NCI-H146 treated with DMSO at 0.1 percent for 48 hours (cell line): ENCODE data around the gene MN1.
A peak's percentile ranks its signal among the peaks of the same experiment; 100 is the strongest.

Experiments used
- DNase-seq: peaks from one replicate; lab custom pipeline; 2025; ENCODE audit not compliant: unreplicated experiment; lab: John Stamatoyannopoulos, UW

The MN1 gene

DNA sequence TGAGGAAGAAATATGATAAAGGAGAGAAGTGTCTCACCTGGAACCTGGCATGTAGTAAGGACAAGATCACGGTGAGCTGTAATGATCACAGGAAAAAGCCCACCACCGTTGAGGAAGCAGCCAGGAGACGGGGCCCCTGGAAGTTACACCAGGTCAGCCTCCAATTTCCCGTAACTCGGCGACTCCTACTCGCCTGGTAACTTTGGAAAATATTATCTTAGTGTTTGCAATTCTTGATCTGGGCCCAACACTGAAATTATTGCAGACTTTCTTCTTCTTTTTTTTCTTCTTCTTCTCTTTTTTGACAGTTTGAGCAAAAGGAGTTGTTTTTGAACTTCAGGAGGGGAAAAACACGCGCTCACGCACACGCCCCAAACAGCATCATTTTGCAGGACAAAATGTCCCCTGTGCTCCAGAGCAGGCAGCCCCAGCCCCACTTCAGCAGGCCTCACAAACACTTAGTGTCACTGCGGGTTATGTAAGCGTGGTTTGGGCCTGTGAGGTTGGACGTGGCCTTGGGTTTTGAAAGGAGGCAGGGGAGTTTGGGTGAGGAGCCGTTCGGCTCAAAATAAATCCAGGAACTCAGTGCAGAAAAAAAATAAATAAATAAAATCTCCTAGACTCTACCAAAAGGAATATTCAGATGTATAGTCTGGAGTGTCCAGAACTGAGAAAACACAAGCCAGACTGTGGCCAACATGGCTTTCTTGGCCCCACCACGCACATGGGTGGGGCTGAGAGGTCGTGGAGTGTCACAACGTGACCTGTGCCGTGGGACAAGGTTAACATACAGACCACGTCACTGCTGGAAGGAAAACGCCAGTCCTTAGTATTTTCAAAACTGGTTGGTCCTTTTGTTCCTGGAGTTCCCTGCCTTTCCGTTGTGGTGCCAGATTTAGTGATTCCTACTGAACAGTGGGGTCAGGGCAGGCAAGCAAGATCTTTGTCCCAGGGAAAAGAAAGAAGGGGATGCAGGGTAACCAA lies 26.3 kb upstream of the MN1 start:
- no peak for DNase-seq

DNA sequence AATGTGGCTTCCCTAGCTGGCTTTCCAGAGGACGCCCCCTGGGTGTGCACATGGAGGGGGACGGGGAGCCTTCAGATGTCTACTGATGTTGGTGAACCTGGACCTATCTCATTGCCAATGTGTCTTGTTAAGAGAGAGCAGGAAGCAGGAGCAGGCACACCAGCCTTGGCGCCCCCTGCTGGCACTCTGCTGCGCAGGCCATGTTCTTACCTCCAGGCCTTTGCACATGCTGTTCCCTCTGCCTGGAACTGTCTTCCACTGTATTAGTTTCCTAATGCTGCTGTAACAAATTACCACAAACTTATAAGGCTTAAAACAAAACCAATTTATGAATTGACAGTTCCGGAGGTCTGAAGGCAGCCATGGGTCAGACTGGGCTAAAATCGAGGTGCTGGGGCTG lies 23.6 kb upstream of the MN1 start:
- DNase-seq: no peak

DNA sequence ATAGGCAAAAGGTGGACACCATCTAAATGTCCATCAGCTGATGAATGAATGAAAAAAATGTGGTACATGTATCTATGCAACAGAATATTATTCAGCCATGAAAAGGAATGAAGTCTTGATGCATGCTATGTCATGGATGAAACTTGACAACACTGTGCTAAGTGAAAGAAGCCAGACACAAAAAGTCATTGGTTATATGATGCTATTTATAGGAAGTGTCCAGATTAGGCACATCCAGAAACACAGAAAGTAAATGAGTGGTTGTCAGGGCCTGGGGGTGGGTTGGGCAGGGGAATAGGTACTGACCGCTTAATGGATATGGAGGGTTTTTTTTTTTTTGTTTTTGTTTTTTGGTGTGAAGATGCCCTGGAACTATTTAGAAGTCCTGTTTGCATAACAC lies 21.7 kb upstream of the MN1 start:
- no peak for DNase-seq

DNA sequence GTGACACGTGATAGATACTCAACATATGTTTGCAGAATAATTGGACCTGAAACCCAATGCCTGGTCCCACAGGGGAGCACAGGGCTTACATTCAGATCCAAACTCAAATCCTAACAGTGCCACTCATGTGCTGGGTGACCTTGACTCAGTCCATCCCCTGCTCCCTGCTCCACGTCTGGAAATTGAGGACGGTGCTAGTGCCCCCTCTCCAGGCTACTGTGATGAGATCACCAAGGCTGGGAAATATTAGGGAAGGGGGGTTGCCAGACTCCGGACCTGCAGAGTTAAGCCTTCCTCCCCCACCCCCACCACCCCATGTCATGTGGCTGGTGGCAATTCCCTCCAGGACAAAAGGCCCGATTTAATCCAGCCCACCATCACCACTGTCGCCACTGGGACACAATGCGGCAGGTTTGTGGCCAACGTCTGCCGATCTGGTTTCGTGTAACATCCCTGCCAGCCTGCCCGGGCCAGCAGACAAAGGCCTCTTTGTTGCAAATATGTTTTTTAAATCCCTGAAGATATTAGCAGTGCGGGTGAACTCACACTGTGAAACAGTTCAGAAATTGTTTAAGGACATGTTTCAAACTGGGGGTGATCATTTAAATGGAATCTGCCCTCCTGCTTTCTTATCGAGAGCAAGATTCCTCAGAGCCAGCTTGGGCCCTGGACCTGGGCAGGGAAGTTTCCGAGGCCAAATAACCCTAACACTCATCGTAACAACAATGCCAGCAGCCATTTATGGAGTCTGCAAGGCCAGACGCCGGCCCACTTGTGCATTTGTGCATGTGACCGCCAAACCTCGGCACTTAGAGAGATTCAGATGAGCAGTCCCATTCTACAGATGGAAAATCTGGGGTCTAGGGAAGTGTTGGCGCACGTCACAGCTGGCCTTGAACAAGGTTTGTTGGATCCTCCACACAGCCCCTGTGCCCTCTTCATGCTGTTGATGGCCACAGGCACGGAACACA lies 19.6 kb upstream of the MN1 start:
- DNase-seq: no peak

DNA sequence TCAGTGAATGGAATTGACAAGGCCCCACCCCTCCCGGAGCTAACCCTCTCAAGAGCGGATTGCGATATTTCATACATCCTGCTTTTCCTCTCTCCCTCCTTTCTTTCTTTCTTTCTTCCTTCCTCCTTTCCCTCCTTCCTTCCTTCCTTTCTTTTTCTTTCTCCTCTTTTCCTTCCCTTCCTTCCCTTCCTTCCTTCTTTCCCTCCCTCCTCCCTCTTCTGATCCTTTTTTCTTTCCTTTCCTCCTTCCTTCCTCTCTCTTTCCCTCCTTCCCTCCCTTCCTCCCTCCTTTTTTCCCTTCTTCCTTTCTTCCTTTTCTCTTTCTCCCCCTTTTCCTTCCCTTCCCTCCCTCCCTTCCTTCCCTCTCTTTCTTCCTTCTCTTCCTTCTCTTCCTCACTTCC lies 15.0 kb upstream of the MN1 start:
- no peak for DNase-seq

DNA sequence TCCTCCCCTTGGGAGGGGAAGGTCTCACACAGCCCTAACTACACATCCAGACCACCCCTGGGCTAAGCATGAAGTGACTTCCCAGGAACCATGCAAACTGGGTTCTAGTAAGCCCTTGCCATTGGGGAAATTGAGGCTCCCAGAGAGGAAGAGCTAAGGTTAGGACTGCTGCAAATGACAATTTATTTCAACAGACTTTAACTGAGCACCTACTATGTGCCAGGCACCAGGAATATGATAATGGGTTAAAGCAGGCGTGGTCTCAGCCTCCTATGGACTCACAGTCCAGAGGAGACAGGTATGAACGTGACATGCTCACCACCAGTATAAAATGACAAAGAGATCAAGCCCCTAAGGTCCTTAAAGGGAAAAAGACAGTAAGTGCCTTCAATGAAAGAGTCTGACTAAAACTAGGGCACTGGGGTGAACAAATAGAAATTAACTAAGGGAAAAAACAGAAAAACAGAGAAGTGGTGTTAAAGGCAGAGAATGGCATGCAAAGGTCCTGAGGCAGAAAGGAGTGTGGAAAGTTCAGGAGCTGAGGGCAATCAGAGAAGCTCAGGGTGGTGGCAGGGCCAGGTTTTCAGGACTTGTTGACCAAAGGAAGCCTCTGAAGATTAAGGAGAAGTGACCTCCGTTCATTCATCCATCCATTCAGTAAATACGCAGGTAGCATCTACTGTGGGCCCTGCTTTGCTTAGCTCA lies 14.4 kb upstream of the MN1 start:
- DNase-seq: no peak

DNA sequence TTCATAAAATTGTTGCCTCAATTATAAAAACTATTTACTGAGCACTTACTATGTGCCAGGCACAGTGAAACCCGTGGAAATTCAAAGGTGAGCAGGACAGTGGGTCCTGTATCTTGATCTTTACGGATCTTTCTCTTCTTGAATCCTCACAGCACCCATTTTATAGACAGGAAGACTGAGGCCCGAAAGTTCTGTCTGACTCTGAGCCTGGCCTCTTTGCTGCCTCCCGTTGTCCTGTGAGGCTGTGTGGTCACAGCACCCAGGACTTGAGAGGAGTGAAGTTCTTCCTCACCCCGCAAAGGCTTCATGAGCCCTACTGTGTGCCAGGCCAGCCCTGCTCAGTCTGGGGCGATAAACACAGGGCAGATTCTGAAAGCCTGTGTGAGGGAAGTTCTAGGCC lies 13.4 kb upstream of the MN1 start:
- DNase-seq: no peak

DNA sequence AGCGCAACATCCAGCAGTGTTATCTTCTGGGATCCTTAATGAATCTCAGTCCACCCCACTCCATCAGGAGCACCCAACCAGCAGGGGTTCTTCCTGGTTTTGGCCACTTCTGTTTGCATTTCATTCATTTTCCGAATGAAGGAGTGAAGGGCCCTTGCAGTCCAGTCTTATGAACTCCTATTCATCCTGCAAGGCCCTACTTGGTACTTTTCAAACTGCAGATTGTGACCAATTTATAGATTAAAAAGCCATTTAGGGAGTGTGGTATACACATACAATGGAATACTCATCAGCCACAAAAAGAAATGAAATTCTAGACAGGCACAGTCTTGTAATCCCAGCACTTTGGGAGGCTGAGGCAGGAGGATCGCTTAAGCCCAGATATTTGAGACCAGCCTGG lies 10.2 kb upstream of the MN1 start:
- no peak for DNase-seq

DNA sequence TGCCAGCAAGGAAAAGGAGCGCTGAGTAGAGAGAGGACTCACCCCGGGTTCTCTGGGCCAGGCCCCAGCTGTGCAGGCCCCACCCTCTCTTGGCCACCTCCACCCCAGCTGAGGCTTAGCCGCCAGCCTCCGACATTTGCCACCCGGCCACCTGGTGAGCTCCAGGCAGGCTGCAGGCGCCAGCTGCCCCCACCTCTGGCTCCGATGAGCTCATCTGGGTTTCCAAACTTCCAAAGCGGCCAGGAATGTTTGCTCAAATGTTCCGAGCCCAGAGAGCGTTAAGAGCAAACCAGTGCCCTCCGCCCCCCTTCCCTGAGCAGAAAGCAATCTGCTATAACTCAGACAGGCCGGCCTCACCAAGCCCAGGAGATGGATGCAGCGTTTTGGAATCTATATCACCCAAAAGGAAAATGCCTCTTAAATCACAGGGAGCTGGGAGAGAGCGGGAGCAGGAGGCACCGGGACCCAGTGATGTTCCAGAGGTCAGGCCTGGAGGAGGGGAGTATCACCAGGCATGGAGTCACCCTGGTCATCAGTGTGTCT lies 9.1 kb upstream of the MN1 start:
- no peak for DNase-seq

DNA sequence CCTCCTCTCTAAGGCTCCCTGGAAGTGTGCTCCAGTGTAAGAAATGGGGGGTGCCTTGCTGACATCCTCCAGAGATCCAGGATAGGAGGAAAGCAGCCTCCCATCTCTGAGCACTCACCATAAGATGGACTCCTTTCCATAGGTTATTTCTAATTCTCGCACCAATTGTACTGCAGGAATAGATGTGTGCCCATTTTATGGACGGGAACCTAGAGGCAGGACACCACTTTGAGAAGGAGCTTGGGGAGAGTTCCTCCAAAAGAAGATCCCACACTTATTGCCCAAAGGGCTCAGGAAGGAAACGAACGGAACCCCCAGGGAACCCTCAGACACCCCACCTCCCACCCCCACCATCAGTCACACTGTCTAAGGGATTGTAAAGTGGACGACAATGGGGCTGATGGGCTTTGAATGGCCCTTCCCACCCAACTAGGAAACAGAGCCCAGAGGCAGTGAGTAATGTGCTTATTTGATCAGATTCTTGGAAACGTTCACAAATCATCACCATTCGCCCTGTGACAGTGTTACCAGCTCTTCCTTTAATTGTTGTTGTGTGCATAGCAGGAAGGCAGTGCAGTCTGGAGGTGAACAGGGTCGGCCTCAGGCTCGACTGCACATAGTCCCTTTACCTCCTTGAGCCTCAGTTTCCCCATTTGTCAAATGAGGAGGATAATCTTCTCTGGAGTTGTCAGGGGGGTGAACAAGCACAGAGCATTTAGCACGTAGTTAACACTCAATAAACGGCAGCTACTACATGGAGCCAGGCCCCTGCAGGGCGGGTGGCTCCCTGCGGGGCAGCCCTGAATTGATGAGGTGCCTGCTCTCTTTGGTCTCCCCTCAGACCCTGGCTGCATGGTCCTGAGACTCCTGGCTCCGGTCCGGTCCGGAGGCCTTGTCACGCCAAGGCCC lies 8.4 kb upstream of the MN1 start:
- DNase-seq: no peak

DNA sequence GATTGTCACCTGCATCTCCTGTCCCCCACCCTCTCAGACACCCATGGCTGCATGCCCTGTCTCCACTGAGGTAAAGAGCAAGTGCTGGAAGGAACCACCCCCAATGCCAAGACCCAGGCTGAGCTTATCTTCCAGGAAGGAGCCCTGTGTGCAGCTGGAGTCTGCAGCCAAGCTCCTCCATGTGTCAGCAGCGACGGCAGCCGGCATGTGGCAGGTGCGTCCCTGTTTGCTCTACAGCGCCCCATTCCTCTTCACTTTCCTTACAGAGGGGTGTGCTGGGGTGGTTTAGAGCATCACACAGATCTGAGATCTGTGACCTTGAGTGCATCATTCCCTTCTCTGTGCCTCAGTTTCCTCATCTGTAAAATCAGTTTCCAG lies 7.7 kb upstream of the MN1 start:
- DNase-seq: no peak

DNA sequence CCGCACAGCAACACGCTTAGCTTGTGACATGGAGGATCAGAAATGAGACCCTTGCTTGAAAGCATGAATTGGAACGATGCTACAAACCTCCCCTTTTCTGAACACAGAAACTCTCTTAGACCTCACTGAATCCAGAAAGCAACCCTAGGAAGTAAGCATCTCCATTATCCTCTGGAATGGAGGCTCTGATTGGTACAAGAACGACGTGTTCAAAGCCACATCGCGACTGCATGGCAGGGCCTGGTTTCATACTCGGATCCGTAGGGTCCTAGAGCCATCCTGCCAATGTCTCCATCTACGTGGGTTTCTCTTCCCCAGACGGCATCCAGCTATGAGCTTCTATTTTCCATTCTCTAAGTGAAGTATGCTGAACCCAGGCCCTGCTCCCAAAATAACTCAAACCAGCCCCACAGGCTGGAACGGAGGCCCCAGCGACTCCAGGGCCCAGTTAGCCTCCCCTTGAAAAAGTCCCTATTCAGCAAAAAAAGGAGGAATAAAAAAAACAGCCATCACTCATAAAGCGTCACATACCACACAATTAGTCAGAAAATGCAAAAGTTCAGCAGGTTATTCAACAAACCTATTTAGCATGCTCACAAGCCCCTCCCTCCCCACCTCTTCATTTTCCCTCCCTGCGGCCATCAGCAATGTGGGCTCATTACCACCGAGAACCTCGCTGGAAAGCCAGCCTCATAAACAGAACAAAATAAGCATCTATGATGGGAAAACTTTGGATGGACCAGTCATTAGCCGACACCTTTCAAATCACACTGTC lies 7.1 kb upstream of the MN1 start:
- DNase-seq: no peak

DNA sequence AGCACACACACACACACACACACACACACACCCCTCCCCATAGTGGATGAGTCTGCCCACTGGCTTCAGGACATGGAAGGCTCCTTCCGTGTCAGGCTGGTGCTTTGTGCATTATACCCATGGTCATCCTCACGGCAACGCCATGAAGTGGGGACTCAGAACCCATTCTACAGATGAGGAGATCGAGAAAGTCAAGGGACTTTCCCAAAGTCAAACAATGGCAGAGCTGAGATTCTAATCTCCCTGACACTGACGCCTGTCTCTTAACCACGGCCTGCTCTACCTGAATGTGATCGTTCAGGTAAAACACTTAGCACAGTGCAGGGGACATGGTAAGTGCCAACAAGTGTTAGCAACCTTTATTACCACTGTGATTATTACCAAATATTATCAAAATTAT lies 4.3 kb upstream of the MN1 start:
- no peak for DNase-seq

DNA sequence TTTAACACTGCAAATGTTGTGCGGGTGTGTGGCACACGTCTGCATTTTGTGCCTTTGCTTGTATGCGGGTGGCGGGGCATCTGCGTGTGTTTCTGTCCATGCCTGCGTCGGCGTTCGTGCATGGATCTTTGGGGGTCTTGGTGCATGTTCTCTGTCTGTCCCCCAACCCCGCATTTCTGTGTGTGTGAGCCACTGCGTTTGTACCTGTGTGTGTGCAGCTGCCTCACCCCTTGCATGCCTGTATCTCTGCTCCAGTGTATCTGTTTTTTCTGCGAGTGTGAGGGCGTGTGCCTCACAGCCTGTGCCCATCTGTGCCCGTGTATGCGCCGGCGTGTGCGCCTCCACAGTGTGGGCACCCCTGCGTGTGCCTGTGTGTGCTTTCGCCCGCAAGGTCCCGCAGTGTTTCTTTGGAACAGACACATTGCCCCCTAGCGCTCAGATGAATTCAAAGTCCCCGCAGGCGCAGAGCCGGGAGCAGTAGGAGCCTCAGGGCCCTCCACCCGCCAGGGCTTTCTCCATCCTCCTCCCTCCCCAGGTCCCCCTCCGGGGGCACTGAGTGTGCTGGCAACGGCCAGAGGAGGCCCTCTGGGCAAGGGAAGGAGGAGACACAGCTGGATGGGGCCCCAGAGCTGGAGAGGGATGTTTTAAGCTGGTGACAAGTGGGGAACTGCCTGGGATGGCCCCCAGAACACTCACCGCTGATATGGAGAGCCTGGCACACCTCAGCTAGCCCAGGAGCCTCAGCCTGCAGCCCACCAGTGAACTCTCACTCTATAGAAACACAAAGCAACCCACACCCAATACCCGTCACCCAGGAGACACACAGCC lies 3.1 kb upstream of the MN1 start:
- DNase-seq: peak; percentile 6

DNA sequence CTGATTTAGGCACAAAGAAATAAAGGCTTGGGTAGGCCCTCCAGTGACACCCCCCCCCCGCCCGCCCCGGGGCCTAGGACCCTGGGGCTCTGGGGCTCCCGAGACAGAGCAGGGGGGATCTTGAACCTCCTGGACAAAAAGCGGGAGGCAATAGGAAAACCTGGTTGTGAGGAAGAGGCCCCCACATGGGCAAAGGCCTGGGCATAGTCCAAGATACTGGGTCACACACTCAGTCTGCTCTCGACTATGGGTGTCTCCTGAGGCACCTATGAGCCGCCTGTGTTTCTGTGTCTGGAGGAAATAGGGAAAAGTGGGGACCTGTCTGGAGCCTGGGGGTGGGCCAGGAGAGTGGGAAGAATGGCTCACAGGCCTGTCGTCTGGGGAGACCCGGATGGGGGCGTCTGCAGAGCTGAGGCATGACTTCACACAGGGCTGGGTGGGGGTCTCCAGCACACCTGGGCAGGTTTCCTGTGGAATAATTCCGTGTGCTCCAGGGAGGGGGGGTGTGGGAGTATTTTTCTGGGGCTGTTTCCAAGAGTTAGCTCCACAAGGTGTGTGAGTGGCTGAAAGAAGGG lies 2.4 kb upstream of the MN1 start:
- DNase-seq: no peak

DNA sequence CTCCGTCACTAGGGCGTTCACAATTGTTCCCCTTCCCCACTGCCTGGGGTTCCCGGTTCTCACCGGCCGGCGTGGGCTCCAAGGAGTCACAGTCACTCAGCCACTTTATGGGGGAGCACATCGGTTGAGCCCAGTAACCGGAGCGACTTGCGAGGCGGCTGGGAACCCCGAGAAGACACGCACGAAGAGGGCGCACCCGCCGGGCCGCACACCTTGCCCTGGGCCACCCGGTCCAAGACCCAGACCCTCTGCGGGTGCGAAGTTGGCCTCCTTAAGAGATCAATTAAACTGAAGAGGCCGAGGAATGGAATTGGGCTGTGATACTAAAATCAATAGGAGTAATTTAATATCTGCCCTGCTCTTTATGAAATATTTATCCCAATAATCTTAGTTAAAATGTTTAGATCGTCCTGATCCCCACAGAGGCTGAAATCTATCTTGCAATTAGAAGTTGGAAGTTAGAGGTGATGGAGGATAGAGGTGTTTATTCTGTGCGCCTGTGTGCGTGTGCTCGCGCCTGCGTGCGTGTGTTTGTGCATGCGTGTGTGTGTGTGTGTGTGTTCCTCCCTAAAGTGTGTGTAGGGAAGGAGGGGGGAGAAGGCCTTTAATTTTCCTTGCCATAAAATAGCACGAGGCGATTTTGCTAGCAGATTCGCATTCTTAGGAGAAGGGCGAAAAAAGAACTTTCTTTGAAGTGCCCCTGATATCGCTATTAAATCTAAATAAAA lies 954 bp upstream of the MN1 start:
- no peak for DNase-seq

DNA sequence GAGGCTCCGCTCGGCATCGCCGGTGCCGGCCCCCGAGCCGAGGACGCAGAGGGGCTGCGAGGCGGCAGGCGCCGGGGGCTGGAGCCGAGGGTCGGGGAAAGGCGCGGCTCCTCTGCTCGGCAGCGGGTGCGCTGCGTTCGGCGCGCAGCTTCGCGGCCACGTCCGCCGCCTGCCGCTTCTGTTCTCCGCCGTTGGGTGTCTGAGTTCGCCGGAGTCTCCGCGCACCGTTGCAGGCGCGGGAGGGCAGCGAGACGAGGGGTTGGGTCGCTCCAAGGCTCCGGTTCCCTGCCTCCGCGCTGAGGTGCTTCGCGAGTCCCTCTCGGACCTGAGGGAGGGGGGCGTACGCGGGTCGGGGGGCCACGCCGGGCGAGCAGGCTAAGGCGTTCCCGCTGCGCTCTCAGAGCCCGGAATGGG lies 347 bp downstream of the MN1 start:
- no peak for DNase-seq
